Dermis blood vessel endothelial cell (primary cell): ENCODE measurements around the gene PHF8. TPM values are rescaled to one million over a fixed set of nuclear protein-coding genes. Genes with fewer than 3 reads are reported as not detected.

Source experiments
- DNase-seq: peaks from one replicate; pipeline ENCODE4 v3.0.0; 2010
- total RNA-seq: library from RNA; depleted of rRNA; stranded (reverse); fragments of >200 nt; gene quantifications from 2 replicates; pipeline ENCODE4 v1.2.3, GENCODE V29; 2014

The PHF8 gene
- total RNA-seq = 35.4 and 39.7 TPM in 2 replicates

GRCh38 chrX:54044126-54044876, at the start of gene PHF8:
Gene PHF8, minus strand, starts transcription at chrX:54044473. Its CDS starts 1,745 bp downstream, at chrX:54042728.
- DNase-seq = peak; percentile 94

- DNase-seq = peak; percentile 32
Observed at GRCh38 chrX:54093571-54093970, 49.3 kb upstream of the PHF8 start.

- peak; percentile 26 for DNase-seq
Observed at GRCh38 chrX:54093159-54093558, 48.9 kb upstream of the PHF8 start.

- DNase-seq = no peak
Observed at GRCh38 chrX:54090880-54091279, 46.6 kb upstream of the PHF8 start.

- no peak for DNase-seq
Observed at GRCh38 chrX:54089191-54089590, 44.9 kb upstream of the PHF8 start.

GRCh38 chrX:54087661-54088060, 43.4 kb upstream of the PHF8 start:
- DNase-seq = no peak

- no peak for DNase-seq
Observed at GRCh38 chrX:54085666-54086065, 41.4 kb upstream of the PHF8 start.

- DNase-seq = no peak
Observed at GRCh38 chrX:54076903-54077302, 32.6 kb upstream of the PHF8 start.

GRCh38 chrX:54074826-54075225, 30.6 kb upstream of the PHF8 start:
- DNase-seq = no peak

- DNase-seq = no peak
Observed at GRCh38 chrX:54067766-54068165, 23.5 kb upstream of the PHF8 start.

- DNase-seq = no peak
Observed at GRCh38 chrX:54066841-54067240, 22.6 kb upstream of the PHF8 start.

- no peak for DNase-seq
Observed at GRCh38 chrX:54064564-54064963, 20.3 kb upstream of the PHF8 start.

- DNase-seq = no peak
Observed at GRCh38 chrX:54063361-54063760, 19.1 kb upstream of the PHF8 start.

GRCh38 chrX:54049801-54050200, 5.5 kb upstream of the PHF8 start:
- no peak for DNase-seq

GRCh38 chrX:54048412-54048811, 4.1 kb upstream of the PHF8 start:
- DNase-seq = no peak

- no peak for DNase-seq
Observed at GRCh38 chrX:54045563-54046228, 1.4 kb upstream of the PHF8 start.

GRCh38 chrX:54044877-54045338, 635 bp upstream of the PHF8 start:
- no peak for DNase-seq

GRCh38 chrX:54043541-54044125, 640 bp downstream of the PHF8 start:
- peak; percentile 44 for DNase-seq

- peak; percentile 11 for DNase-seq
Observed at GRCh38 chrX:54043056-54043455, 1.2 kb downstream of the PHF8 start.

GRCh38 chrX:54042609-54043021, 1.7 kb downstream of the PHF8 start:
- DNase-seq = peak; percentile 74

GRCh38 chrX:54030329-54030728, 13.9 kb downstream of the PHF8 start:
- no peak for DNase-seq

GRCh38 chrX:54029529-54030143, 14.6 kb downstream of the PHF8 start:
- no peak for DNase-seq

GRCh38 chrX:54024350-54024749, 19.9 kb downstream of the PHF8 start:
- no peak for DNase-seq
